HL-60 (cell line): ENCODE results near the gene BAIAP2.

Source experiments
- DNase-seq, 2 experiments: peaks; one replicate each; pipeline ENCODE4 v3.0.0-alpha.2; 2010 to 2020; ENCODE audit warnings: low read depth in 1 of 2, low spot score in 1 of 2
- H3K27ac ChIP-seq: fragments of 250-450 bp; sonication (Bioruptor Pico); replicated peaks from 2 replicates; pipeline ENCODE4 v1.5.1; 2020; ENCODE audit warnings: mild to moderate bottlenecking, moderate library complexity
- H3K27me3 ChIP-seq: fragments of 250-450 bp; sonication (Bioruptor Pico); 2 replicates; pipeline ENCODE4 v1.5.1; 2021; ENCODE audit warnings: mild to moderate bottlenecking, moderate library complexity; ENCODE audit not compliant: insufficient read depth, poor library complexity, severe bottlenecking
- H3K4me3 ChIP-seq: replicated peaks from 2 replicates; pipeline ENCODE4 v1.5.1; 2011; ENCODE audit warnings: mild to moderate bottlenecking, control low read depth, low read length; ENCODE audit not compliant: insufficient read depth
- CTCF ChIP-seq: IDR thresholded peaks from one replicate; pipeline ENCODE4 v1.5.1; 2011; ENCODE audit warnings: low read length, control low read depth, inconsistent platforms; ENCODE audit not compliant: insufficient read depth
- GABPA ChIP-seq: IDR thresholded peaks from 2 replicates; pipeline ENCODE4 v1.6.1; 2012; ENCODE audit warnings: low read depth
- POLR2AphosphoS5 ChIP-seq: IDR thresholded peaks from 2 replicates; pipeline ENCODE4 v1.6.1; 2012; ENCODE audit warnings: low read depth
- REST ChIP-seq: IDR thresholded peaks from 2 replicates; pipeline ENCODE4 v1.6.1; 2012; ENCODE audit warnings: low read depth; ENCODE audit not compliant: insufficient replicate concordance
- SPI1 ChIP-seq: IDR thresholded peaks from 2 replicates; pipeline ENCODE4 v1.6.1; 2012; ENCODE audit warnings: low read depth, mild to moderate bottlenecking, borderline replicate concordance

BAIAP2 gene

GRCh38 chr17:81138500-81138899 is 103.5 kb downstream of the BAIAP2 start:
- no peak overlapping the region for H3K4me3 ChIP-seq
- no peak for TF ChIP-seq POLR2AphosphoS5
- TF ChIP-seq GABPA: no peak
- TF ChIP-seq SPI1: no peak
- no peak for TF ChIP-seq CTCF
- no peak for TF ChIP-seq REST
- no peak overlapping the region for H3K27ac ChIP-seq
- DNase-seq: no peak
- peaks cover 4% of the 10 kb centered on the region for H3K27me3 ChIP-seq

- Histone ChIP-seq H3K27ac (no peak overlapping the region), H3K27me3 (peaks cover 4% of the 10 kb centered on the region), H3K4me3 (no peak overlapping the region)
- TF ChIP-seq CTCF: no peak
- TF ChIP-seq SPI1: no peak
- TF ChIP-seq GABPA: no peak
- no peak for TF ChIP-seq REST
- TF ChIP-seq POLR2AphosphoS5: no peak
- DNase-seq: no peak
Observed at GRCh38 chr17:81139428-81139827, 104.5 kb downstream of the BAIAP2 start.

- H3K27ac ChIP-seq: no peak overlapping the region
- TF ChIP-seq GABPA (no peak), POLR2AphosphoS5 (no peak), SPI1 (no peak)
- H3K4me3 ChIP-seq: no peak overlapping the region
- H3K27me3 ChIP-seq: peaks cover 4% of the 10 kb centered on the region
- no peak for DNase-seq
Observed at GRCh38 chr17:81140018-81140417, 105.1 kb downstream of the BAIAP2 start.

GRCh38 chr17:81140695-81141094 is 105.7 kb downstream of the BAIAP2 start:
- Histone ChIP-seq H3K4me3 (no peak overlapping the region), H3K27me3 (peaks cover 2% of the 10 kb centered on the region), H3K27ac (no peak overlapping the region)
- no peak for TF ChIP-seq GABPA
- TF ChIP-seq REST: no peak
- TF ChIP-seq POLR2AphosphoS5: no peak
- TF ChIP-seq SPI1: no peak
- no peak for TF ChIP-seq CTCF
- DNase-seq: no peak
